NOMO-1 treated with DMSO at 0.1 percent for 48 hours (cell line): Measurements from ENCODE around the gene OTOR.

ENCODE experiments used
- DNase-seq: peaks from one replicate; lab custom pipeline; 2025; ENCODE audit not compliant: unreplicated experiment; lab: John Stamatoyannopoulos, UW

Gene OTOR

DNA sequence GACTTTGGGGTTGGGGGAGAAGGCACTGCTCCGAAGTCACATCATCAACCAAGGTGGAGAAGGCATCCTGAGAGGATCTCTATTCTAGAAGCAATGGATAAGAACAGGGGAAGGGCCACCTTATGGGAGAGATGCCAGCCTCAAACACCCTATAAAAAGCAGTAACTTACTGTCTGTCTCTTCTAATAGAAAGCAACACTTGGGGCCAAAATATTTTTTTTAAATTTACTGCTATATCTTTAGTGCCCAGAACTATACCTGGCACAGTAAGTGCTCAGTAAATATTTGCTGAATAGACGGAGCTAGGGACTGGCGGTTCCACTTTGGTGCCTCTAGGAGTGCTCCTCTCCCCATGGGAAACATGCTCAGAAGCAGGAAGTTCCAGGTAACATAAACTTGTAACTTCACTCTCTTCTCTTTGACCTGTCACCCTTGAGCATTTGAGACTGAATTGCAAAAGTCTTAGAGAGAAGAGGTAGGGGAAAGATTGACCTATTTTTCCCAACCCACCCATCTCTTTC is 807 bp upstream of the OTOR start:
- no peak for DNase-seq

DNA sequence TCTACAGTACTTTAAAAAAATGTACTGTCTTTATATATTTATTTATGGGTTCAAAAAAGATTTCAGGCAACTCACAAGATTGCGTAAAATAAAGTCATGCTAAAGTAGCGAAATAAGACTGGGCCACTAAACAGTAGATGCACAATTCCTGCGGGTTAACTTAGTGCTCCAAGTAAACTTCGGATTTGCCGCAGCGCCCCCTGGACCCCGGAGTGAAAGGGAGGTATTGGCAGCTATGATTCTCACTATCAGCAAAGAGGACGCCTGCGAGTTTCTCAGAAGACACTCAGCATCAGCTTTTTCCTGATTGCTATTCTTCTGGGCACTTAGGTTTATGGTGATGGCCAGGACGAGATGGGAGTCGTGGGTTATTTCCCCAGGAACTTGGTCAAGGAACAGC is 1.4 kb downstream of the OTOR start:
- no peak for DNase-seq

DNA sequence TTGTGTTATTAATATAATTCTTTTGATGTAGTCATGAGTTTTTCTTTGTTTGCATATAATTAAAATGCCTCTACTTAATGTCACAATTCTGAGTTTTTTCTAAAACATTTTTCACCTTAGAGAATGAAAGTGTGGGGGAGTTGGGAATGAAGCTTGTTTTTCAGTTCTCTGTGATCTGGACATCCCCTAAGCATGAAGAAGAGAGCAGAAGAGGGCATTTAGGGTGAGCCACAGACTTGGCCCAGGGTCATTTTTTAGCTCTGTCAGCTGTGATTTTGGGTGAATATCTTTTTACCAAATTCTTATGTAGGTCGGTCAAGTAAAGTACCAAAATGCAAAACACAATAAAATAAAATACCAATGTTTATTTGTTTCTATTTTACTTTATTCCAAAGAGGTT is 3.9 kb downstream of the OTOR start:
- no peak for DNase-seq

DNA sequence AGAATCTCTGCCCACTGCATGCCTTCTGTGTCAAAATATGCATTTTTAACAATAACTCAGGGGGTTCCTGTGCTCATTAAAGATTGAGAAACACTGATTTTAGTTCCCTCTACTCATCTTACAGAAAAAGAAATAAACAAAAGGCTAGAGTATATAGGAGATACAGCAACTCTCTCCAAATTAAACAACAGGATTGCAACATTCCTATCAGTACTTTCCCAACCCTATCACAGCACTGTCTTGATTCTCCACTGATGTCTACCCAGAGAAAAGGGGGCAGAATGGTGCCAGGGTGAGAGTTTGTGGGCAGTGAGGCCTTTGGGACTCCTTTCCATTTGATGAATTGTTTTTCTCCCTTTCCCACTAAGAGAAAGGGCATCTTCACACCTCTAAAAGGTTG is 4.7 kb downstream of the OTOR start:
- no peak for DNase-seq

DNA sequence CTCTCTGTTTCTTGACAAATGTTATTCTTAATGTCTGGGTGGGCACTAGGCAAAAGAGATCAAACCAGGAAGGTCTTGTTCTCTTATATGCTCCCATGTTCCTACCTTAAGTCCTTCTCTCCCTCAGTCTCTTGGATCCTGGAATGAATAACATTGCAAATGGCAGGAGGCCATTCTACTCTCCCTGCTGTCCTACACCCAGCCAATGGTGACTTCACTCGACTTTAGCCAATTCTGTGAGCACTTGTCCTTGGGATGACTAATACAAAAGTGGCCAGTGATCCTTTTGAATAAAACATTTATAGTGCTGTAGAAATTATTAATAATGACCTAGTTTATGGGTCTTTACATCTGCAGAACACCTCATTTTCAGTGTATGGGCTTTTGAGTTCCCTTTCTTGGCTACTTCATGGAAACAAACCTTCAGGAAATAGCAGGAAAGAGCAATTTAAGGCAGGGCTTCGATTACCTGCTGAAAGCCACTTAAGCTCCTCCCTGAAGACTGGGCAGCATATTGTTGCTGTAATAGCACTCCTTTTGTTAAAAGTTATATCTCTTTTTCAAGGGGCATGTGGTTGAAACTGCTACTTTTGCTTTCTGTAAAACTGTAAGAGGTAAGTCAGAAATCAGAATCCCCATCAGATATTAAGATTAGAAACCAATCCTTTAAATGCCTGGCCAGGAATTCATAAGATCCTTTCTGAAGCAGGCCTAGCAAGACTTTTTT is 10.5 kb downstream of the OTOR start:
- DNase-seq = no peak

DNA sequence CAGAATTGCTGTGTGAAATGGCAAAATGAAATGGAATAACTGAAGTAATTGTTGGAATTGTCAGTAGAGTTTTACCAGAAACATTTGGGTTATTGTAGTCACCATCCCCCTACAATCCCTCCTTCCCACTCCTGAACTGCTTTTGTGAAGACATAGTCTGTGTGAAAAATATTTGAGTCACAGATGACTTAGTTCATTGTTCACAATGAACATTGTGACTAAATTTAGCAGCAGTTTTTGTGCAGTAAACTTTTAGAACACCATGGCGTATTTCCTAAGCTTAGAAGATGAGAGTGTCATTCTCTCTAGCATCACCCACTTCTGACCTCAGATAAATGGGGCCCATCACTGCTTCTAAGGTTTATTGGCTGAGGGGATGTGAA is 11.0 kb downstream of the OTOR start:
- no peak for DNase-seq

DNA sequence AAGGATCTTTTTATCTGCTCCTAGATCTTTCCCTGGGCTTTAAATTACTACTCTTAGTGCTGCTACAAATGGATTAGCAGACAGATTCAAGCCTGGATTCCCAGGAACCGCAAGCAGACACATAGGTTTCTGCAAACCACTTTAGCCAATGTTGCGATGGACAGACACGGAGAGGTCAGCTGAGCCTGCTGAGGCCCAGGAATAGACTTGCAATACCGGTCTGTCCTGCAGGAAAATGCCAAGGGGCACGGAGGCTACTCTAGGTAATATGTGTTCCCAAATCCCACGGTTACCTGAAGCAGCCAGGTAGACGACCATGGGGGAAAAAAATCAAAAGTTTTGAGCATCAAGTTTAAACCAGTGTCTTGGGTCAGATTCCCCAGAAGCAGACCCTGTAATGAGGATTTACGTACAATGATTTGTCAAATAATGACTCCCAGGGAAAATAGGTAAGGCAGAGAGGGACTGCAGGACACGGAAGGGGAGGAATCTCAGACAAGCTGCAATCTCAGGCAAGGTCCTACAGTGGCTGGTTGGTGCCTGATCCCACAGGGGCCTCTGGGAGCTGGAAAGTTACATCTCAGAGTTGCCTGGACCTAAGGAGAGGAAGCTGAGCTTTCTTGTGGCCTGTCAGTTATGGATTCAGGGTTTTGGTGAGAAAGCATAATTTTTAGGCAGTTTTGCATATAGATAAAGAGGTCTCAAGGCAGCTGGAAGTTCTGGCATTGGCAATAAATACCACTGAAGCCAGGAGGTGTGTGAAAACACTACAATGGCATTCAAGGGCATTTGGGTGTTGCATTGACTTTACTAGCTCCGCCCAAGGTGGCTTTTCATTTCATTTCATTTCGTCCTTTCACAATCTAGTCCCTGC is 12.5 kb downstream of the OTOR start:
- DNase-seq = no peak

DNA sequence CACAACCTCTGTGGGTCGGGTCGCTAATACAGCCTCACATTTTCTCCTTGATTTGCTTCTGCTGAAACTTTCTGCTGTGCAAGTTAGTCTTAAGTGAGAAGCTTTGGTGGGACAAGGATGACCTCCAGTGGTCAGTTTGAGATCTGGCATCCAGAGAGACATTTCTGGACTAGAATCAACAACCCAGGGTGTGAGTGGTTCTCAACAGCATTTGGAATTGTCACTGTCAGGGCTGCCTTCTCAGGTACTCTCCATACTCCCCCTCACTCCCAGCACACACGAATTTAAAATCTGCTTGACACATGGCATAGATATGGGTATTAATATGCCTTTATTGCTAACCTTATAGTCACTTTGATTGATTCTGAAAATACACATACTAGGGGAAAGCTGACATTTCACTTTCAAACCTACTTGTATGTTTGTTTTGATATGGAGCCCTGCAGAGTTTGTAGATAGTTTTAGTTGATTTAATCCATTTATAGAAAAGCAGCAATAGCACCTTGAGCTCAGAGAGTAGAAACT is 13.2 kb downstream of the OTOR start:
- DNase-seq = peak; percentile 79

DNA sequence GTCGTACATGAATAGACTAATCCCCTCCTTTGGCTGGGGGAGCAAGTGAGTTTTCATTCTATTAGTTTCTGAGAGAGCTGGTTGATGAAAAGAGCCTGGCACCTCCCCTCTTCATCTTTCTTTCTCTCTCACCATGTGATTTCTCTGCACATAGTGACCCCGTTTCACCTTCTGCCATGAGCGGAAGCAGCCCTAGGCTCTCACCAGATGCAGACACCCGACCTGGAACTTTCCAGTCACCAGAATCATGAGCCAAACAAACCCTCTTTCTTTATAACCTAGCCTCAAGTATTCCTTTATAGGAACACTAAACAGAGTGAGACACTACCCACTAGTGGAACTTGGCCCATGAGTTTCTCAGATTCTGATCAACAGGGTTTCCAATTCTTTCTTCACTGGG is 16.4 kb downstream of the OTOR start:
- DNase-seq = no peak

DNA sequence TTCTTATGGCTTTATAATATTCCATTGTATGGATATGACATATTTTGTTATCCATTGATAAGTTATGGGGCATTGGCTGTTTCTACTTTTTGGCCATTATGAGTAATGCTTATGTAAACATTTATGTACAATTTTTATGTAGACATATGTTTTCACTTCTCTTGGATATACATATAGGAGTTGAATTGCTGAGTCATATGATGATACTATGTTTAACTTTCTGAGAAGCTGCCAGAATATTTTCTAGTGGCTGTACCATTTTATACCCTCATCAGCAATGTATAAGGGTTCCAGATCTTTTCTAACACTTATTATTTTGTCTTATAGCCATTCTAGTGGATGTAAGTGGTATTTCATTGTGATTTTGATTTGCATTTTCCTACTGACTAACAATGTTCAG is 23.1 kb downstream of the OTOR start:
- no peak for DNase-seq

DNA sequence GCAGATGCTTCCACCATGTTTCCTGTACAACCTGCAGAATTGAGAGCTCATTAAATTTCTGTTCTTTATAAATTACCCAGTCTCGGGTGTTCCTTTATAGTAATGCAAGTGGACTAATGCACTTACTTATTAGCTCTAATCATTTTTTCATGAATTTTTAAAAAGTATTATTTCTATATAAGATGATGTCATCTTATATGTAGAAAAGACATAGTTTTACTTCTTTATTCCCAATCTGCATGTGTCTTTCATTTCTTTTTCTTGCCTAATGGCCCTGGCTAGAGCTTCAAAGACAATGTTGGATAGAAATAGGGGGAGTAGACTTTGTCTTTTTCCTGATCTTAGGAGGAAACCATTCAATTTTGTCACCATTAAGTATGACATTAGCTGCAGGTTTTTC is 27.8 kb downstream of the OTOR start:
- no peak for DNase-seq

DNA sequence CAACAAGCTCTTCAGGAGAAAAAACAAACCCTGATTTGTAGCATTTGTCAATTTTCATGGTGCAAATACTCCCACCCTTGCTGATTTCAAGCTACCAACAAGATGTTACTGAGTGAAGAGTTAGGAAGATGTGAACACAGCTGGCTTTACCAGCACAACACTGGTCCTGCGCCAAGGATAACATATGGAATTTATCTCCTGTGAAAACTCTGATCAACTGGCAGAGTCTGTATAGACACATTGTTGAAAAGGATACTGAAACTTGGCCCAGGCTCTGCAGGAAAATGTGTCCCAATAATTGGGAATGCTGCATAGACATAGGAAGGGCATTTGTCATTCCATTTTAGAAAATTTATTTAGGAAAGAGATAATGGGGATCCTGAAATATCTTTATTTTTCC is 29.0 kb downstream of the OTOR start:
- no peak for DNase-seq

DNA sequence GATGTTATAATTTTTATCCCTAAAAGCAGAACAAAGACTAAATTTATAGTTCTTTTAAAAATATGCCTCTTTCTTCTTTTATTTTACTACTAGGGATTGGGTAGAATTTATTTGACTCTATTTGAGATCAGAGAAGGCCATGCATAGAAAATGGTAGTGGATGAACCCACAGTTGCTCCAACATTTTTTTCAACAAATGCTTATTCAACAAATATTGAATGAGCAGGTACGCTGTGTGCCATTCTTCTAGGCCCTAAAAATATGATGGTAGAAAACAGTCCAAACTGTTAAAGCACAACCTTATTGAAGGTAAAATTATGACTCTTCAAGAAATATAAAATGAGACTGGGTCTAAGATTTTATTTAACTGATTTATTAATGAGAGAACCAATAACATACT is 30.0 kb downstream of the OTOR start:
- DNase-seq = no peak

DNA sequence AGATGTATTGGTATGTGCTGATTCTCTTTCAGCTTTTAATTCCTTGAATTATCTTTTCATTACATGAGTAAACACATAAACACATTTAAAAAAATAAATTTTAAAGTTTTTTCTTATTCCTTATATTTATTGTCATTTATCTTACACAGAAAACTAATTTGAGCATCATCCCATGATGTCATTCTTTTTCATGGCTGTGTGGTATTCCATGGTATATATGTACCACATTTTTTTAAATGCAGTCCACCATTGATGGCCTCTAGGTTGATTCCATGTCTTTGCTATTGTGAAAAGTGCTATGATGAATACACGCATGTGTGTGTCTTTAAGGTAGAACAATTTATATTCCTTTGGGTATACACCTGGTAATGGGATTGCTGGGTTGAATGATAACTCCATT is 33.3 kb downstream of the OTOR start:
- DNase-seq = no peak

DNA sequence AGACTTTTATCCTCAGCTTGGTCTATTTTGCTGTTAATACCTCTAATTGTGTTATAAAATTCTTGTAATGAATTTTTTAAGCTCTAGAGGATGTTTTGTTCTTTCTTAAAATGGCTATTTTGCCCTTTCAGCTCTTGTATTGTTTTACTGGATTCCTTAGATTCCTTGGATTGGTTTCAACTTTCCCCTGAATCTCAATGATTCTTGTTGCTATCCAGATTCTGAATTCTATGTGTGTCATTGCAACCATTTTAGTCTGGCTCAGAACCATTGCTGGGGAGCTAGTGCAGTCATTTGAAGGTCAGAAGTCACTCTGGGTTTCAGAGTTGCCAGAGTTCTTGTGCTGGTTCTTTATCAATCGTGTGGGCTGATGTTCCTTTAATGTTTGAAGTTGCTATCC is 37.1 kb downstream of the OTOR start:
- DNase-seq = no peak
